HG03103 (cell line): Measurements from ENCODE around the gene ARID3C.

ENCODE experiments used
- ATAC-seq: cut with Tn5 transposase; IDR thresholded peaks from one replicate; pipeline ENCODE4 v1.9.1; 2021; ENCODE audit warnings: low read depth; ENCODE audit not compliant: unreplicated experiment

The ARID3C gene

GRCh38 chr9:34600908-34601307 is 28.0 kb downstream of the ARID3C start:
- no peak for ATAC-seq

GRCh38 chr9:34599546-34599945 is 29.3 kb downstream of the ARID3C start:
- ATAC-seq: no peak

DNA sequence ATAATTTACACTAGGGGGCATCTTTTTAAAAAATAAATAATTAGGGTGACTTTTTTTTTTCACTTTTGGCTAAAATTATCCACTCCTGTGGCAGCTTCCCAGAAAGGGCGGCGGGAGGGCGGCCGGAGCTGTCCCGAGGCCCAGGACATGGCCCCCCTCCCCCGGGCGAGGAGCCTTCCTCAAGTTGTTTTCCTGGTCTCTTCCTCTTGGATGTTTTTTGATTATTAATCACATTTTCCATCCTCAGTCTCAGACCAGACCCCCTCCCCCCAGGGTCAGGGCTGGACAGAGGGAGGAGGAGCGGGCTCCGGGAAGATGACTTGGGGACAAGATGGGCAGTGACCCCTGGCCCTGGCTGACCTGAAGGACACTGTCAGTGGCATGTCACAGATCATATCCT is 34.7 kb downstream of the ARID3C start:
- no peak for ATAC-seq

- ATAC-seq: no peak
Measured at GRCh38 chr9:34592895-34593601, 35.8 kb downstream of the ARID3C start.

DNA sequence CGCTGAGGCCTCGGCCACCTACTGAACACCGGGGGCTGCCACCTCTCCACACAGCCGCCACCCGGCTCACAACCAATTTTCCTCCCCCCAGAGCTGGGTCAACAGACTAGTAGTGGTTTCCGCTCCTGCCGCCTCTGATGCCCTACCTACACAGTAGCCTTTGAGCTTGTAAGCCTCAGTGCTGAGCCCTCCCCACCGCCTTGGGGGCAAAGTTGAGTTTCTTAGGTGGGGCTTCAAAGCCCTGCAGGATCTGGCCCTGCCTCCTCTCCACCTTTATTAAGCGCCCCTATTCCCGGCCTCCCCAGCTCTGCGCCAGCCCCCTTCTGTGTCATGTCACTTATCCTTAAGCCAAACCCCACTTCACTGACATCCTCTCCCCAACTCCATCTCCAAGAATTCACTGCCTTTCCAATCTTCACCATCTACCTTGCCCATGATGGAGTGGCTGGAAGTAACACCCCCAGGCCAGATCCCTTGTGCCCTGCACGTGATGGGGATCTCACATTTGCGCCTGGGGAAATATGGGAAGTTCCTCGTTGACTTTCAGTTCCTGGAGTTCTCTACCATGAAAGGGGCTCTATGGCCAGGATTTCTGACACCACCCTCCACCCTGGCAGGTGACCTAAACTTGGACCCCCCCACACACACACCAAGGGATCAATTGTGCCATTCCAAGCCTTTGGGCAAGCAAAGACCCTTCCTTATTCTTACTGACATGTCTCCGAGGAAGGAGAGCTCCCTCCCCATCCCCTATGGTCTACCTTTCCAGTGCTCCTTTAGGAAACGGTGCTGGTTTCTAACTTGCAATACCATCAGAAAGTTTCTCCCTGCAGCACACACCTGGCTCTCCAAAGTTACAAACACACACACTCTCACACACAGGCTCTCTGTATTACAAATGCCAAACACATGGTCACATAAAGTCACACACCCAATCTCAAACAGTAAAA is 36.7 kb downstream of the ARID3C start:
- ATAC-seq: no peak

GRCh38 chr9:34591248-34591916 is 37.5 kb downstream of the ARID3C start:
- ATAC-seq: no peak

DNA sequence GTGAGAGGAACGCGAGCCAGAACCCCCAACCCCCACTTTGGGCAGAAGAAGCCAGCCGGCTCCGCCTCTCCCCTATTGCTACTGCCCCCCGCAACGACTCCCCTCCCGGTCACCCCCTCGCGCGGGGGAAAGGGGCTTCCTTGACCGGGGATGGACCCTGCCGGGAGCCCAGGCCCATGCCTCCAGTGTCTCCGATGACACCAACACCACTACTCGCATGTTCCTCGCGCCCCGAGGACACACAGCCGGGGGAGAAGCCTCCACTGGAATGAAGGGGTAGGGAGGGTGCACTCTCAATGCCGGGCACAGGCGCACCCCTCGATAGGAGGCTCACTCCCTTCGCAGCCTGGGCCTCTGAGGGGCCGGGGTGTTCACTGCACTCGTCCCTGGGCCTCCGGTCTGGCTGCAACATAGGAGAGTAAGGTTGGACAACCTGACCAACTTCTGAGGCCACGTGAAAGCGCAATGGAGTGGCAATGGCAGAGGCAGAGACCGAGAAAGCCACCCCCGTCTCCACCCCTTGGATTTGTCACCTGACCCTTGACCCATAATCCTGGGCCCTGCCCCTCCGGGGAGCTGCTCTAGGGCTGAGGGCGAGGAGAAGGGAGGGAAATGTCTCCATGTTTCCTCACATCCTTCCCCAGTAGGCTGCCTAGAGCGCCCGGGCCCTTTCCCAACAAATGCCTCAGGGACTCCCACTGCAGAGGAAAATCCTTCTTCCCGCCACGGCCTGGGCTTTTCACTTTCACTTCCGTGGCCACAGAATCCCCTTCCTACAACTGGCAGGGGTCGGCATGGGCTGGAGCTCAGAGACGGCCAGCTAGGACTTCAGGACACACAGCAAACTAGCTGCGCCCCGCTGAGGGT is 38.3 kb downstream of the ARID3C start:
- ATAC-seq: no peak

GRCh38 chr9:34589636-34590380 is 39.1 kb downstream of the ARID3C start, which contains the start of gene CNTFR:
CNTFR (minus strand) TSS chr9:34589724; CDS start chr9:34568981, 20,743 bp downstream.
- no peak for ATAC-seq

DNA sequence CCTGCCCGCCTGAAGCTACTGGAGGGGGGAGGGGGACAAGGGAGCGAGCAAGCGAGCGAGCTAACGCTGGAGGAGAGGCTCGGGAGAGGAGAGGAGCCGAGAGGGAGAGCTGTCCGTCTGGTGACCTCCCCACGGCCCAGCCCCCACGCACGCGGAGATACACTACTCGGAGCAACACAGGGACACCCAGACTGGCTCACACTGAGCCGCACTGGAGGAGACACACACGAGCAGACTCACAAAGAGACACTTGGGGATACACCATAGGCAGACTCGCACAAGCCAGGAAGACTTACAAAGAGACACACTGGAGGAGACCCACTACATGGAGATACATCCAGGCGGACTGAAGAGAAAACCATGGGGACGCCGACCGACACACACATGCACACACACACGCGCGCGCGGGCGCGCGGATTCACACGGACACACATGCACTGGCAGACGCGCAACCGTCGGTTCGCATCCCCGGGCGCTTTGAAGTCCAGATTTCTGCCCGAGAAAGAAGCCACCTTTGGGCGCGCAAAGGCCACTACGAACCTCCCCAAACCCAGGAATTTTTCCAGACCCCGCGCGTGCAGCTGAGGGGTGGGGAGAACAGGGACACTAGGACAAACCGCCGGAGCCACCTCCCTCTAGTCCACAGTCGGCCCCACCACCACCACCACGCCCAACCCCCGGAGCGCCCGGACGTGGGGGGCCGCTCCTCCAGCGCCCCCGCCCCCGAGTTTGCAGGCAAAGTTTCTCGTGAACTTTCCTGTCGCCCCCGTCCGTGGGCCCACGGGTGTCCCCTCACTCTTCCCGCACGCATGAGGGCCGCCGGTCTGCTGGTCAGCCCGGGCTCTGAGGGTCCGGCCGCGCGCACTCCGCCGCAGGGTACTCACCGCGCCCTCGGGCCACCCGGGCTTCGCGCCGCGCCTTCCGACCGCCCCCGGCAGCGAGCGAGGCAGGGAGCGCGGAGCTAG is 39.9 kb downstream of the ARID3C start:
- no peak for ATAC-seq

DNA sequence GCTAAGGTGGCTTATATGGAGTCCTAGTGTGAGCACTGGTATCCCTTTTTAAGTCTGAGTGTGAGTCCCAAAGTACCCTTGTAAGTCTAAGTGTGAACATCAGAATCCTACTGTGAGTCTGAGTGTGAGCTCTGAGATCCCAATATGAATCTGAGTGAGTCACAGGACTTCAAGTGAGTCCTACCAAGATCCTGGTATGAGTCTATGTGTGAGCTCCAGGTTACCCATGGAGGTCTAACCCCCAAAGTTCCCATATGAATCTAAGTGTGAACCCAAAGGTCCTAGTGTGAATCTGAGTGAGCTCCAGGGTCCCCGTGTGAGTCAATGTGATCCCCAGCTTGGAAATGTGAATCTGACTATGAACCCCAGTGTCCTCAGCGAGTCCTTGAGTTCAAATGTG is 41.6 kb downstream of the ARID3C start:
- ATAC-seq: no peak

DNA sequence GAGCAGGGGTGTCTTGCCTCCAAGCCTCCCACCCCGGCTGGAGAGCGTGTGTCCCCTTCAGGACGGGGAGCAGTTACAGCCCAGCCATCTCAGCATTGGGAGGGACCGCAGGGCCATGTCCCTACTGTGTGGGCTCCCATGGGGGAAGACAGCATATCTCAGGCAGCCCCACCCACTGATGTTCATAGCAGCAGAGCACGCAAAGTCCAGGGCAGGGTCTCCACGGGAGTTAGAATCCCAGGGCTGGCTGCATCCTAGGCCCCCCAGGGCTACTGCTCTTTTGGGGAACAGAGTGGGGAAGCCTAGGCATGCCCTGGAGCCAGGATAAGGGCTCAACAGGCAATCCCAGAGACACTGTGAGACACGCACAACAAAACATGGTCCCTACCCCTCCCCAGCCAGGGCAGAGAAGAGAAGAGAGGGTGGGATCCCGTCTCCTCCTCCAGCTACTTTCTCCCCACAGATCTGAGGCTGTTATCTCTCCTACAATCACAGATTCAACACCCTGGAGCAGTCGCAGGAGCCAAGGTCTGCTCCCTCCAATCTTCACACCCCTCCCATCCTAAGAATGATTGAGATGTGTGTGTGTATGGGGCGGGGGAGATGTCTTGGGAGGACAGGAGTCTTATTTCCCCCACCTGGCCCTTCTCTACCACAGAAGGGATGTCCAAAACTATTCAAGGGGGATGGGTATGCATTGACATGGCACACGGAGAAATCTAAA is 42.8 kb downstream of the ARID3C start:
- ATAC-seq: no peak

DNA sequence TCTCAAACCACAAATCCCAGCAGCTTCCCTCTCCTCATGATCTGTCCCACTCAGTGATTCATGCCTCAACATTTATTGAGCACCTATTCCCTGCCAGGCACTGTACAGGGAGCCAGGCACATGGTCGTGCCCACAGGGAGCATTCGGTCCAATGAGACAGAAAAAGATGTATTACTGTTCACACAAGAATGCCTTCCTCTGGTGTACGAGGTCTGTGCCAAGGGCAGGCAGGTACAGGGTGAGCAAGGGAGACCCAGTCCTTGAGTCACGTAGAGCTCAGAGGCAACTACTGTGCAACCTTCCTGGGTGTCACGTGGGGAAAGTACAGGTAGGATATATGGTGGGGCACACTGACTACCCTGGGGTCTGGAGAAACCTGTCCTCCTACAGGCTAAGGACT is 43.9 kb downstream of the ARID3C start:
- ATAC-seq: no peak

DNA sequence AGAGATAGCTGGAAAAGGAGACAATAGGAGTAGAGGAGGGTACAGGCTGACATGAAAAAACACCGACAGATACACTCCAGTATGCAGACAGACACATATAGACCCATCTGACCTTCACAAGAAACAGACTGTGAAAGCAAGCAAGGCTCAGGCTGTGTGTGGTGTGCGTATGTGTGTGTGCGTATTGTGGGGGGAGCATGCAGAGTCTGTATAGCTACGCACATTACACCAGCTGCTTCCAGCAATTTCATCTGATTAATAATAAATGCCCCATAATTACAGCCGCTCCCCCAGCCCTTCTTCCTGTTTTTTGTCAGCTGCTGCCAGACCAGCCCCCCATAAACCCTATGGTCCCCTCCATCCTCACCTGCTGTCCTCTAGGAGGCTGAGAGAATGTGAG is 46.1 kb downstream of the ARID3C start:
- ATAC-seq: no peak

- no peak for ATAC-seq
Measured at GRCh38 chr9:34581318-34581717, 47.5 kb downstream of the ARID3C start.

DNA sequence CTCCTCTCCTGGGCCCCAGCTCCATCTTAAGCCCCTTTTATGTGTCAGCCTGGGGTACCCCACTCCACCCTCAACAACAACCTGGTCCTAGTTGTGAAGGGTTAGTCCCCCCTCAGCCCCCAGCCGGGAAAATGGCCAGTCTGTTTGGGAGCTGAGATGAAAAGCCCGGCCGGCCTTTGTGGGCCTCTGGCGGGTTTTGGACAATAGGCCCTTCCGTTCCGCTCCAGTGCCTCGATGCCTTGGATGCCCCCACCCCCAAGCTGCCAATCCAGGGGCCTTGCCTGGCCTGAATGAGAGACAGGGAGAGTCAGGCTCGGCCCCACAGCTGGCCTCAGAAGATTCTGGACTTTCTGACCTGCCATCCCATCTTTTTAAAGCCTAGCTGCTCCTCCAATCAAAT is 48.5 kb downstream of the ARID3C start:
- no peak for ATAC-seq

DNA sequence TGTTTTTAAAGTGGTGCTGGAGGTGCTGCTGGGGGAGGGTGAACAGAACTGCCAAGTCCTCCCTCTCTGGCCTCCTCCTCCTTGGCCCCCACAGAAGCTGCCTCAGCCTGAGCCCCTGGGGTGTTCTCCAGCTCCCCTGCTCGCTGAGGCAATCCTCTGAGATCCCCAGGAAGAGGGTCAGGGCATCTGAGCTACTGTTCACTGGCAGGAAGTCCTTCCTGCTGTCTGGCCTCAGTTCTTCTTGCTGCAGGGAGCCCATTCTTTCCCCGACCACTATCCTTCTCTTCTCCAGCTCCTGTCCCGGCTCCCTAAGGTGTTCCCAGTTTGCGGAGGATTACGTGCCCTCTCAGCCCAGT is 49.1 kb downstream of the ARID3C start:
- no peak for ATAC-seq

DNA sequence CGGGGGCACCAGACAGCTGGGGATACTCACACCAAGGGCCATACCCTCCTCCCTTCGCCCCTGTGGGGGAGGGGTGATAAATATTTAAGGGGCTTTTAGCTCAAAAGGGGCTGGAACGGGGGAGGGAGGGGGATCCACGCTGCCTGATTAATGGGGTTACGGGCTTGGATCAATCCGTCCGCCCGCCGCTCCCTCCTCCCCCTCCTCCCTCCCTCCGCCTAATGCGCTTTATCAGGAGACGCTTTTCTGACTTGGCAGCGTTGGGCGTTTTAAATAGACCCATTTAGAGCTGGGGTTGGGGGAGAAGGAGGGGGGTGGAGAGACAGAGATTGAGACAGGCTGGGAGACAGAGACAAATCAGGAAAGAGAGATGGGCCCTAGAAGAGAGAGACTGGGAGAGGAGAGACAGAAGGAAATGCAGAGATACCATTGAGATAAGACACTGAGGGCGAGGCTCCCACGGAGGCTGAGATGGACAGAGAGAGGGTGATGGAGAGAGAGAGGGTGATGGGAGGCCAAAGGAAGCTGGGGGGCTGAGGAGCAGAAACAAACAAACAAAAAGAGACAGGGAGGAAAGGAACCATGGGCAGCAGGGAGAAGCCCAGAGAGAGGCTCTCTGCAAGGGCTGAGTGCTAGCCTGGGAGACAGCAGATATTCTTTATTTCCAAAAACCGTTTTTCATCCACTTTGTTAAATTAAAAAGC is 49.6 kb downstream of the ARID3C start:
- ATAC-seq: no peak
